Adipocyte (in vitro differentiated cells): Measurements from ENCODE around the gene TXNRD3.

Experiments used
- DNase-seq: peaks from one replicate; pipeline ENCODE4 v3.0.0-alpha.2; 2015; ENCODE audit warnings: low read depth
- H3K27me3 ChIP-seq: replicated peaks from 2 replicates; pipeline ENCODE4 v1.7.0; 2013; ENCODE audit warnings: mild to moderate bottlenecking, low read length, moderate library complexity; ENCODE audit not compliant: control insufficient read depth, insufficient read depth
- H3K36me3 ChIP-seq: 2 replicates; pipeline ENCODE4 v1.7.0; 2013; ENCODE audit warnings: low read length, mild to moderate bottlenecking, moderate library complexity; ENCODE audit not compliant: control insufficient read depth, insufficient read depth, severe bottlenecking
- H3K4me1 ChIP-seq: 2 replicates; pipeline ENCODE4 v1.7.0; 2013; ENCODE audit warnings: mild to moderate bottlenecking, low read length, moderate library complexity; ENCODE audit not compliant: control insufficient read depth, insufficient read depth
- H3K4me3 ChIP-seq: 2 replicates; pipeline ENCODE4 v1.7.0; 2013; ENCODE audit warnings: mild to moderate bottlenecking, low read length, moderate library complexity
- H3K9ac ChIP-seq: 2 replicates; pipeline ENCODE4 v1.7.0; 2013; ENCODE audit warnings: mild to moderate bottlenecking, low read length, moderate library complexity
- H3K9me3 ChIP-seq: 2 replicates; pipeline ENCODE4 v1.7.0; 2013; ENCODE audit warnings: mild to moderate bottlenecking, low read length, moderate library complexity; ENCODE audit not compliant: control insufficient read depth

Gene TXNRD3

GRCh38 chr3:126683069-126683468, 28.1 kb upstream of the TXNRD3 start:
- H3K9ac ChIP-seq: no peak overlapping the region
- H3K9me3 ChIP-seq: no peaks in the 10 kb centered on the region
- peaks cover 5% of the 10 kb centered on the region for H3K27me3 ChIP-seq
- H3K36me3 ChIP-seq: no peaks in the 10 kb centered on the region
- peaks cover 6% of the 10 kb centered on the region for H3K4me1 ChIP-seq
- no peak for DNase-seq
- H3K4me3 ChIP-seq: no peak overlapping the region

- no peaks in the 10 kb centered on the region for H3K36me3 ChIP-seq
- no peak overlapping the region for H3K4me3 ChIP-seq
- no peak overlapping the region for H3K9ac ChIP-seq
- H3K27me3 ChIP-seq: peaks cover 6% of the 10 kb centered on the region
- H3K4me1 ChIP-seq: peaks cover 6% of the 10 kb centered on the region
- DNase-seq: no peak
- no peaks in the 10 kb centered on the region for H3K9me3 ChIP-seq
These were observed 27.1 kb upstream of the TXNRD3 start for GRCh38 chr3:126682009-126682408.

- no peaks in the 10 kb centered on the region for H3K9me3 ChIP-seq
- H3K36me3 ChIP-seq: no peaks in the 10 kb centered on the region
- peaks cover 5% of the 10 kb centered on the region for H3K4me1 ChIP-seq
- no peak overlapping the region for H3K9ac ChIP-seq
- no peak for DNase-seq
- H3K27me3 ChIP-seq: peaks cover 6% of the 10 kb centered on the region
- no peak overlapping the region for H3K4me3 ChIP-seq
These were observed 25.7 kb upstream of the TXNRD3 start for GRCh38 chr3:126680667-126681055.

- no peaks in the 10 kb centered on the region for H3K4me1 ChIP-seq
- H3K27me3 ChIP-seq: peaks cover 6% of the 10 kb centered on the region
- no peak overlapping the region for H3K4me3 ChIP-seq
- peak overlapping the region; percentile 7 for H3K9ac ChIP-seq
- no peaks in the 10 kb centered on the region for H3K9me3 ChIP-seq
- peak; percentile 19 for DNase-seq
- no peaks in the 10 kb centered on the region for H3K36me3 ChIP-seq
These were observed 25.1 kb upstream of the TXNRD3 start for GRCh38 chr3:126679831-126680666.

GRCh38 chr3:126679318-126679751, 24.4 kb upstream of the TXNRD3 start:
- DNase-seq: peak; percentile 90
- Histone ChIP-seq H3K36me3 (no peaks in the 10 kb centered on the region), H3K4me1 (no peaks in the 10 kb centered on the region), H3K27me3 (peaks cover 6% of the 10 kb centered on the region), H3K4me3 (no peak overlapping the region), H3K9ac (peak overlapping the region; percentile 7), H3K9me3 (peaks cover 3% of the 10 kb centered on the region)

GRCh38 chr3:126678693-126679317, 23.9 kb upstream of the TXNRD3 start:
- DNase-seq: no peak
- Histone ChIP-seq H3K4me1 (no peaks in the 10 kb centered on the region), H3K27me3 (peaks cover 6% of the 10 kb centered on the region), H3K9ac (no peak overlapping the region), H3K36me3 (no peaks in the 10 kb centered on the region), H3K9me3 (peaks cover 8% of the 10 kb centered on the region), H3K4me3 (no peak overlapping the region)

- H3K9me3 ChIP-seq: peaks cover 16% of the 10 kb centered on the region
- peaks cover 6% of the 10 kb centered on the region for H3K27me3 ChIP-seq
- no peak overlapping the region for H3K4me3 ChIP-seq
- no peaks in the 10 kb centered on the region for H3K4me1 ChIP-seq
- DNase-seq: no peak
- H3K9ac ChIP-seq: no peak overlapping the region
- no peaks in the 10 kb centered on the region for H3K36me3 ChIP-seq
These were observed 23.1 kb upstream of the TXNRD3 start for GRCh38 chr3:126677862-126678503.

- peaks cover 16% of the 10 kb centered on the region for H3K9me3 ChIP-seq
- no peaks in the 10 kb centered on the region for H3K4me1 ChIP-seq
- no peaks in the 10 kb centered on the region for H3K36me3 ChIP-seq
- peaks cover 6% of the 10 kb centered on the region for H3K27me3 ChIP-seq
- no peak overlapping the region for H3K9ac ChIP-seq
- DNase-seq: no peak
- no peak overlapping the region for H3K4me3 ChIP-seq
These were observed 22.2 kb upstream of the TXNRD3 start for GRCh38 chr3:126676919-126677705.

GRCh38 chr3:126672741-126673140, 17.8 kb upstream of the TXNRD3 start:
- DNase-seq: no peak
- peaks cover 6% of the 10 kb centered on the region for H3K27me3 ChIP-seq
- H3K9me3 ChIP-seq: peaks cover 16% of the 10 kb centered on the region
- H3K36me3 ChIP-seq: no peaks in the 10 kb centered on the region
- H3K9ac ChIP-seq: no peak overlapping the region
- H3K4me1 ChIP-seq: no peaks in the 10 kb centered on the region
- H3K4me3 ChIP-seq: no peak overlapping the region

GRCh38 chr3:126672340-126672739, 17.4 kb upstream of the TXNRD3 start:
- Histone ChIP-seq H3K27me3 (peaks cover 7% of the 10 kb centered on the region), H3K9me3 (peaks cover 16% of the 10 kb centered on the region), H3K4me3 (no peak overlapping the region), H3K36me3 (no peaks in the 10 kb centered on the region), H3K4me1 (no peaks in the 10 kb centered on the region), H3K9ac (no peak overlapping the region)
- no peak for DNase-seq

GRCh38 chr3:126671521-126671920, 16.6 kb upstream of the TXNRD3 start:
- no peak for DNase-seq
- Histone ChIP-seq H3K4me1 (no peaks in the 10 kb centered on the region), H3K9me3 (peaks cover 16% of the 10 kb centered on the region), H3K4me3 (no peak overlapping the region), H3K36me3 (no peaks in the 10 kb centered on the region), H3K9ac (no peak overlapping the region), H3K27me3 (peaks cover 12% of the 10 kb centered on the region)
